ENCODE data around the gene GIMAP5. TPM values are rescaled to one million over a fixed set of nuclear protein-coding genes. Genes with fewer than 3 reads are reported as not detected.

GIMAP5 gene
- total RNA-seq, 1 experiment from 2014 or later = not detected

GRCh38 chr7:150695654-150696053 lies 41.6 kb upstream of the GIMAP5 start:
- Histone ChIP-seq H2AFZ (ENCODE audit: low read length) (no peak overlapping the region), H3K23ac (ENCODE audit: insufficient read length, low read depth, low read length) (no peak overlapping the region), H2BK15ac (ENCODE audit: low read depth, low read length) (no peak overlapping the region), H4K91ac (ENCODE audit: insufficient read length, low read depth, low read length) (no peak overlapping the region), H4K8ac (replicated peaks; ENCODE audit: insufficient read length, low read depth, low read length) (no peak overlapping the region), H3K4me2 (ENCODE audit: insufficient read depth, insufficient read length, low read length) (no peak overlapping the region), H2BK120ac (ENCODE audit: low read depth, low read length, poor library complexity, severe bottlenecking) (no peak overlapping the region), H3T11ph (ENCODE audit: low read length) (no peak overlapping the region), H4K5ac (ENCODE audit: insufficient read length, low read depth, low read length) (no peak overlapping the region), H3K56ac (ENCODE audit: insufficient read length, low read depth, low read length) (no peak overlapping the region), H3K79me2 (ENCODE audit: insufficient read depth, low read length) (no peaks in the 10 kb centered on the region), H2BK20ac (ENCODE audit: low read depth, low read length, poor library complexity, severe bottlenecking) (no peak overlapping the region), H3K79me1 (ENCODE audit: insufficient read depth, low read depth, low read length, poor library complexity, severe bottlenecking) (no peaks in the 10 kb centered on the region), H3K4ac (ENCODE audit: low read depth, low read length) (no peak overlapping the region), H3K27ac (ENCODE audit: insufficient read length, low read depth, low read length) (no peak overlapping the region), H3K9ac (ENCODE audit: extremely low read depth, insufficient read length, low read length) (no peak overlapping the region), H3K14ac (ENCODE audit: insufficient read depth, low read length) (no peak overlapping the region), H3K4me1 (ENCODE audit: insufficient read depth, low read length) (no peaks in the 10 kb centered on the region), H3K18ac (ENCODE audit: insufficient read length, low read depth, low read length) (no peak overlapping the region), H2AK5ac (ENCODE audit: insufficient read length, low read length) (no peak overlapping the region), H4K20me1 (ENCODE audit: control insufficient read depth, insufficient read depth, insufficient read length) (no peaks in the 10 kb centered on the region), H3K9me3 (ENCODE audit: control insufficient read depth, low read depth, low read length) (no peaks in the 10 kb centered on the region), H2BK5ac (ENCODE audit: insufficient read length, low read length) (no peak overlapping the region), H3K23me2 (ENCODE audit: insufficient read length, low read depth, low read length, poor library complexity, severe bottlenecking) (no peaks in the 10 kb centered on the region), H2BK12ac (ENCODE audit: insufficient read length, low read depth, low read length) (no peak overlapping the region), H3K27me3 (ENCODE audit: insufficient read depth, low read length) (no peaks in the 10 kb centered on the region)
- no peak for DNase-seq
- TF ChIP-seq, protein P1, sequence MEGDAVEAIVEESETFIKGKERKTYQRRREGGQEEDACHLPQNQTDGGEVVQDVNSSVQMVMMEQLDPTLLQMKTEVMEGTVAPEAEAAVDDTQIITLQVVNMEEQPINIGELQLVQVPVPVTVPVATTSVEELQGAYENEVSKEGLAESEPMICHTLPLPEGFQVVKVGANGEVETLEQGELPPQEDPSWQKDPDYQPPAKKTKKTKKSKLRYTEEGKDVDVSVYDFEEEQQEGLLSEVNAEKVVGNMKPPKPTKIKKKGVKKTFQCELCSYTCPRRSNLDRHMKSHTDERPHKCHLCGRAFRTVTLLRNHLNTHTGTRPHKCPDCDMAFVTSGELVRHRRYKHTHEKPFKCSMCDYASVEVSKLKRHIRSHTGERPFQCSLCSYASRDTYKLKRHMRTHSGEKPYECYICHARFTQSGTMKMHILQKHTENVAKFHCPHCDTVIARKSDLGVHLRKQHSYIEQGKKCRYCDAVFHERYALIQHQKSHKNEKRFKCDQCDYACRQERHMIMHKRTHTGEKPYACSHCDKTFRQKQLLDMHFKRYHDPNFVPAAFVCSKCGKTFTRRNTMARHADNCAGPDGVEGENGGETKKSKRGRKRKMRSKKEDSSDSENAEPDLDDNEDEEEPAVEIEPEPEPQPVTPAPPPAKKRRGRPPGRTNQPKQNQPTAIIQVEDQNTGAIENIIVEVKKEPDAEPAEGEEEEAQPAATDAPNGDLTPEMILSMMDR (conservative IDR thresholded peaks at IDR 0.05) = no peak
- no peaks in the 10 kb centered on the region; a peak in 1 of 7 replicates for H3K36me3 Mint-ChIP-seq (ENCODE audit: insufficient read depth in 1 of 3, low read depth in 3 of 3)
- peaks cover 61% of the 10 kb centered on the region for H3K27me3 Mint-ChIP-seq (ENCODE audit: low read depth)
- no CpG with 5 or more reads among the region's 2 CpGs for WGBS (ENCODE audit: extremely low coverage, insufficient read length, low lambda C conversion rate)
- no peak overlapping the region for H3K27ac Mint-ChIP-seq
- H3K9me3 Mint-ChIP-seq = peaks cover 7 to 43% of the 10 kb centered on the region in 2 experiments
- H3K4me3 Mint-ChIP-seq = no peak overlapping the region
- H3K4me1 Mint-ChIP-seq = no peaks in the 10 kb centered on the region
